Mesodermal cell (in vitro differentiated cells): ENCODE results near the gene JMJD8.

Source experiments
- H3K27ac ChIP-seq: 2 replicates; pipeline ENCODE4 v1.7.0; 2013; ENCODE audit warnings: mild to moderate bottlenecking, low read depth, low read length, moderate library complexity; ENCODE audit not compliant: severe bottlenecking
- H3K36me3 ChIP-seq: 2 replicates; pipeline ENCODE4 v1.7.1; 2013; ENCODE audit warnings: mild to moderate bottlenecking, low read length, moderate library complexity; ENCODE audit not compliant: control insufficient read depth, insufficient read depth
- H3K4me1 ChIP-seq: one replicate; pipeline ENCODE4 v1.7.1; 2013; ENCODE audit warnings: mild to moderate bottlenecking, low read length; ENCODE audit not compliant: insufficient read depth, control insufficient read depth, poor library complexity, severe bottlenecking
- H3K4me3 ChIP-seq: 2 replicates; pipeline ENCODE4 v1.7.0; 2013; ENCODE audit warnings: low read length, control low read depth, mild to moderate bottlenecking; ENCODE audit not compliant: insufficient read depth, poor library complexity, severe bottlenecking; ENCODE audit errors: extremely low read depth
- H3K9me3 ChIP-seq: 2 replicates; pipeline ENCODE4 v1.7.1; 2013; ENCODE audit warnings: mild to moderate bottlenecking, low read length, moderate library complexity; ENCODE audit not compliant: control insufficient read depth
- WGBS, 2 experiments: methylation state at CpG; one replicate each; pipeline ENCODE4 v1.1.5; 2013; ENCODE audit warnings: missing lambda C conversion rate in 2 of 2; ENCODE audit not compliant: insufficient coverage in 2 of 2; 5-methylcytosine and 5-hydroxymethylcytosine counted together

The JMJD8 gene

GRCh38 chr16:672851-673250 lies 11.3 kb downstream of the JMJD8 start:
- Histone ChIP-seq H3K36me3 (peaks cover 49% of the 10 kb centered on the region), H3K4me3 (no peak overlapping the region), H3K9me3 (no peaks in the 10 kb centered on the region), H3K27ac (no peak overlapping the region), H3K4me1 (peaks cover 17% of the 10 kb centered on the region)
- WGBS, 2 experiments: 98 to 100% methylated on average over 20 to 21 of the region's 21 CpGs

DNA sequence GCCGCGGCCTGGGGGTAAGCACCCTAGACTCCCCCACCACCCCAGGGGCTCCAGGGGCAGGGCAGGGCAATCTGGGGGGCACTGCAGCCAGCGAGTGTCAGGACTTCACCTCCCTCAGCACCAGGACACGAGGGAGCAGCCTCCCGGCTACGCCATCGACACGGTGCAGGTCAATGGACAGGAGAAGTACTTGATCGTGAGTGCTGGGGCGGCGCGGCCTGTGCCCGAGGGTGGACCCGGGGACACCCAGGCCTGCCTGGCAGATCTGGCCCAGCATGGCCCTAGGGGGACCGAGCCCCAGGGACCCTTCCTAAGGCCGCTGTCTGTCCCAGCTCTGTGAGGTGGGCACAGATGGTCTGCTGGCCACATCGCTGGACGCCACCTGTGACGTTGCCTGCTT lies 11.8 kb downstream of the JMJD8 start:
- Histone ChIP-seq H3K4me1 (peaks cover 17% of the 10 kb centered on the region), H3K9me3 (no peaks in the 10 kb centered on the region), H3K36me3 (peaks cover 49% of the 10 kb centered on the region), H3K27ac (no peak overlapping the region), H3K4me3 (no peak overlapping the region)
- WGBS, 2 experiments: 97 to 98% methylated on average over 17 to 19 of the region's 19 CpGs

GRCh38 chr16:671353-672131 lies 12.6 kb downstream of the JMJD8 start:
- Histone ChIP-seq H3K4me3 (no peak overlapping the region), H3K36me3 (peaks cover 49% of the 10 kb centered on the region), H3K27ac (no peak overlapping the region), H3K4me1 (peaks cover 17% of the 10 kb centered on the region), H3K9me3 (no peaks in the 10 kb centered on the region)
- 93 to 99% methylated on average over 30 to 34 of the region's 40 CpGs for whole genome bisulfite sequencing, 2 experiments

DNA sequence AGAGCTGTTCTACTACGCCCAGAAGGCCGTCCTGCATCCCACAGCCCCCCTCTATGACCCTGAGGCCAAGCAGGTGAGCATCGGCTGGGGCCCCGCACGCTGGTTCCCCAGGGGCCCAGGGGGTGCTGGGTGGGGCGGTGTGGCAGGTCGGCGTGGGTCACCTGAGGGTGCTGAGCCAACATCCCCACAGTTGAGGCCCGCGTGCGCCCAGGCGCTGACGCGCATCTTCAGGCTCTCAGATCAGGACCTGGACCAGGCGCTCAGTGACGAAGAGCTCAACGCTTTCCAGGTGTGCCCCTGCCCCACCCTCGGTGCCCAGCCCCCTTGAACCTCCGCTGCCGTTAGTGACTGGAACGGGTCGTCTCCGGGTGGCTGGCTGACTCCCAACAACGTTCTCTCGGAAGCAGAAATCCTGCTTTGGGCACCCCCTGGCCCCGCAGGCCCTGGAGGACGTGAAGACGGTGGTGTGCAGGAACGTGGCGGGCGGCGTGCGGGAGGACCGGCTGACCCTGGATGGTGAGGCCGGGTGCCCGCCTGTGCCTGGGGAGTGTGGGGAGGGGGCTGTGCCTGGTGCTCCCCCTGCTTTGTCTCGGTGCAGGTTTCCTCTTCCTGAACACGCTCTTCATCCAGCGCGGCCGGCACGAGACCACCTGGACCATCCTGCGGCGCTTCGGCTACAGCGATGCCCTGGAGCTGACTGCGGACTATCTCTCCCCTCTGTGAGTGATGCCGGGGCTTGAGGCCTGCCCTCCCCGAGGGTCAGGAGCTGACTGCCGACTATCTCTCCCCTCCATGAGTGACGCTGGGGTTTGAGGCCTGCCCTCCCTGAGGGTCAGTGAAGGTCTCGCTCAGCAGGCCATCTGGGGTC lies 13.4 kb downstream of the JMJD8 start:
- 97 to 98% methylated on average over 41 to 51 of the region's 52 CpGs for WGBS, 2 experiments
- no peak overlapping the region for H3K4me3 ChIP-seq

GRCh38 chr16:669666-670065 lies 14.5 kb downstream of the JMJD8 start:
- no peak overlapping the region for H3K4me3 ChIP-seq
- peaks cover 49% of the 10 kb centered on the region for H3K36me3 ChIP-seq
- 96 to 99% methylated on average over 11 to 12 of the region's 13 CpGs for WGBS, 2 experiments

More for the DNA sequence above, 13.4 kb downstream of the JMJD8 start:
- Histone ChIP-seq H3K36me3 (peaks cover 49% of the 10 kb centered on the region), H3K27ac (no peak overlapping the region), H3K4me1 (peaks cover 17% of the 10 kb centered on the region), H3K9me3 (no peaks in the 10 kb centered on the region)

GRCh38 chr16:668519-669171 lies 15.5 kb downstream of the JMJD8 start:
- H3K36me3 ChIP-seq: peaks cover 43% of the 10 kb centered on the region
- 16% methylated on average over 47 to 50 of the region's 50 CpGs for WGBS, 2 experiments
- peaks cover 7% of the 10 kb centered on the region for H3K4me1 ChIP-seq
- no peak overlapping the region for H3K27ac ChIP-seq
- H3K4me3 ChIP-seq: peak overlapping the region; percentile 80
- H3K9me3 ChIP-seq: no peaks in the 10 kb centered on the region

More at GRCh38 chr16:669666-670065, 14.5 kb downstream of the JMJD8 start:
- peaks cover 9% of the 10 kb centered on the region for H3K4me1 ChIP-seq
- H3K9me3 ChIP-seq: no peaks in the 10 kb centered on the region
- H3K27ac ChIP-seq: no peak overlapping the region

DNA sequence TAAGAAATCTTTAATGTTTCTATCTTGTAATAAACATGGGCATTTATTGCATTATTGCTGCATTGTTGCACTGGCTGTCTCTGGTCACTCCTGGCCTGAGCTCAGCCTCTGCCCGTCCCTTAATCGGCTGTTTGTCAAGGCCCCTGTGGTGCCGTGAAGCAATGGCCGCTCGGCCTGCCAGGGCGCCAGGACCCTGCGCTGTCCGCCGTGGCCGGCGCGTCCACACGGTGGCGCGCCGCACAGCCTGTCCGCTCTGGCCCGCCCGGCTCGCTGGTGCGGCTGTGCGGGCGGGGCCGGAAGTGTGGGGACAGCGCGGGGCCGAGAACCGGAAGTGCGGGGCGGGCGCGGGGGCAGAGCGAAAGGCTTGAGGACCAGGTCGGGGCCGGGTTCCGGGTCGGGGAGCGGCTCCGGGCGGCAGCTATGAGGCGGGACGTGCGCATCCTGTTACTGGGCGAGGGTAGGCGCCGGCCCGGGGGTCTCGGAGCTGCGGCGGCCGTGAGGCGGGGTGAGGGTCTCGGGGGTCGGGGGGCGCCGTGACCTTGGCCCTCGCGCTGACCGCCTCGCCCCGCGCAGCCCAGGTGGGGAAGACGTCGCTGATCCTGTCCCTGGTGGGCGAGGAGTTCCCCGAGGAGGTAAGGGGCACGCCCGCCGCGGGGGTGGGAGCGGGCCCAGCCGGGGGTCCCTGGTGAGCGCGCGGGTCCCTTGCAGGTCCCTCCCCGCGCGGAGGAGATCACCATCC lies 16.2 kb downstream of the JMJD8 start, which contains the start of gene RHOT2:
TSS of gene RHOT2 (plus strand) at position 353 of the 739 bp plus-strand sequence. CDS start at position 421, 68 bp downstream.
- Histone ChIP-seq H3K9me3 (no peaks in the 10 kb centered on the region), H3K4me1 (peaks cover 7% of the 10 kb centered on the region), H3K27ac (no peak within 1 kb of the TSS), H3K4me3 (peak within 1 kb of the TSS; percentile 80), H3K36me3 (peaks cover 36% of the 10 kb centered on the region)
- WGBS, 2 experiments: 0 to 2% methylated on average over 43 to 66 of the region's 78 CpGs

DNA sequence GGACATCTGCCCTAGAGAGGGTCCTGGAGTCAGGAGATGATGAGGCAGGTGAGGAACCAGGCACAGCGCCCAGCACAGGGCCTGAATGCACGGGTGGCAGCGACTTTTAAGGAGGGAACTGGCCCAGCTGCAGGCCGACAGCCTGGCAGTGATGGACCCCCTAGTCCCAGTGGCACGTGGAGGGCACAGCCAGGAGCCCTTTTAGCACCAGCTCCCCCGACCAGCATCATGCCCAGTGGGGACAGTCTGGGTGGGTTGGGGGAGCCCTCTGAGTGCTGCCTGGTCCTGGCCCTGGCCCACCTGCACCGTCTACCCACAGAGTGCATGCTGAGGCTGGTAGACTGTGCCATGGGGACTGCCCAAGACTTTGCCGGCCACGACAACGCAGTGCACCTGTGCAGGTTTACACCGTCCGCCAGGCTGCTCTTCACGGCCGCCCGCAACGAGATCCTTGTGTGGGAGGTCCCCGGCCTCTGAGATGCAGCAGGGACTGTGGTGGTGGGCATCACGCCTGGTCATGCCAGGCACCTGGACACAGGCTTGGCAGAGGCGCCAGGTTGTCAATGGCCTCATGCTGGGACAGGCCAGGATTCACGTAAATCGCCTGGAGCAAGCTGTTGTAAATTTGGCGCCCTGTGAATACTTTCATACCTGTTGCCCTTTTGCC lies 16.9 kb downstream of the JMJD8 start:
- 91 to 94% methylated on average over 20 to 21 of the region's 22 CpGs for WGBS, 2 experiments
- H3K36me3 ChIP-seq: peaks cover 35% of the 10 kb centered on the region
- H3K9me3 ChIP-seq: no peaks in the 10 kb centered on the region
- no peak overlapping the region for H3K4me3 ChIP-seq
- H3K4me1 ChIP-seq: peaks cover 7% of the 10 kb centered on the region
- H3K27ac ChIP-seq: no peak overlapping the region

GRCh38 chr16:666572-666971 lies 17.6 kb downstream of the JMJD8 start:
- H3K9me3 ChIP-seq: no peaks in the 10 kb centered on the region
- WGBS, 2 experiments: 89 to 90% methylated on average over 13 of the region's 13 CpGs

More at GRCh38 chr16:666572-666971, 17.6 kb downstream of the JMJD8 start:
- no peak overlapping the region for H3K27ac ChIP-seq
- H3K4me1 ChIP-seq: peaks cover 7% of the 10 kb centered on the region
- no peak overlapping the region for H3K4me3 ChIP-seq
- H3K36me3 ChIP-seq: peaks cover 29% of the 10 kb centered on the region
